T1000 (cell line): ENCODE results near the gene FAM72A.
"Not testable (repeated sequence)": the region's sequence is repeated elsewhere in the genome, so short reads cannot be mapped to it uniquely, and the experiment has no call there.

Experiments
- DNase-seq: peaks from one replicate; lab custom pipeline; 2025; ENCODE audit warnings: mixed read lengths; lab: John Stamatoyannopoulos, UW

FAM72A gene

DNA sequence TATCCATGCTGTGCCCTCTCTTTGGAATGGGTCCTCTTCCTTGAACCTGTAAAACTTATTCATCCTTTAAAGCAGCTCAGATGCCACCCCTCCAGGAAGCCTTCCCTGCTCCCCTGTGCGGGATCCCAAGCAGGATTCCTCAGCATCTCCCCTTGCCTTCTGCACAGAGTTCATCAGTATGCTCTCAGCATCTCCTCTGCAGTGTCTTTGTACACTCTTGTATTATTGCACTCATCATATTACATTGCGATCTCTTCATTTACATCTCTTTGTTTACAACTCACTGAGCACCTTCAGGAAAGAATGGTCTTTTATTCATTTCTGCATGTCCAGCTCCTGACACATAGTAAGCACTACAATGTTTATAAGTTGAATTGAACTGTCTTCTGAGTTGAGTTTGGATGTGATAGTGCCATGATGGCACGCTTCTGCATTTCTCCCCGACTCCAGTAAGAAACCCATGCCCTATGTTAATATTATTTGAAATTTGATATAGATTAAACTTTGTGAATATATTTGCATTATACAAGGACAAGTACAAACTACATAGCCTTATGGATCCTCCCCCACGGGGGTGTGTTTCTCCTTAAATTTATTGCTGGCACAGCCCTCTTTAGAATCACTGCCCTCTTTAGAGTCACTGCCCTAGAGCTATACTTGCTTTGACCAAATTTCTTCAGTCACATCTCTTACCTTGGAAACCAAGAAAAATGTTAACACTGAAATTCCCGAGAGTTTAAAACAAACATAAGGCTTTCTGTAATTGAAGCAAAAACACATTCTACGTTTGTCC lies 13.2 kb upstream of the FAM72A start:
- DNase-seq, result not testable (repeated sequence)

DNA sequence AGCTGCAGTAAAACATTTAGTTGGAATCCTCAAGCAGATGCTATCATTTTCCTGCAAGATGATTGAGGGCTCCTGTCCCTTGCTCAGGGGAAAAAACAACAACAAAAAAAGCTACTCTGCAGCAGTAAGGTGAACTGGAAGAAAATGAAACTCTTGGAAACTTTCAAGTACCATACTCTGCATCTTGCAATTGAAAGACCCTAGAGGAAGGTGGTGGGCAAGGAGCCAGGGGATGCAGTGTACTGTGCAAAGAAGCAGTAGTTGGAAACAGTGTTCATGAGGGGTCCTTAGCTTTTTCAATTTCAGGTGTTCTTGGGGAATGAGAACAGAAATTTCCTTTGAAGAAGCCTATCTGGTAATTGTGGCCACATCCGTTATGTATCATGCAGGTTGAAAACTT lies 8.2 kb upstream of the FAM72A start:
- not testable (repeated sequence) for DNase-seq

DNA sequence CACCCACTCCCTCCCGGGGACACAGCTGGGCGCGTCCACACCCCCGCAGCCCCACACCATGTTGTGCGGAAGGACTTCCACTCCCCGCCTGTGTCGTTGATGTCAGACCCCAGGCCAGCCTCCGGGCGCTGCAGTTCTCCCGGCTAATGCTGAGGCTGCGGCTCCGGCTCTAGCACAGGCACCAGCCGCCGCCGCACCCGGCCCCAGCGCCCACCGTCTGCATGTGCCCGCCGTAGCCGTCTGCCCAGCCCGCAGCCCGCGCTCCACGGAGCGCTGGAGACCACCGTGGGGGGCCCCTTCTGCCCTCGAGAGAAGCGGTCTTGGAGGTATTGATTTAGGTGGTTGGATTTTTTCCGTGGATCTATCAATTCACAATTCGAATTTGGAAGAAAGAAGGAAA lies 2.9 kb upstream of the FAM72A start:
- DNase-seq, result not testable (repeated sequence)

DNA sequence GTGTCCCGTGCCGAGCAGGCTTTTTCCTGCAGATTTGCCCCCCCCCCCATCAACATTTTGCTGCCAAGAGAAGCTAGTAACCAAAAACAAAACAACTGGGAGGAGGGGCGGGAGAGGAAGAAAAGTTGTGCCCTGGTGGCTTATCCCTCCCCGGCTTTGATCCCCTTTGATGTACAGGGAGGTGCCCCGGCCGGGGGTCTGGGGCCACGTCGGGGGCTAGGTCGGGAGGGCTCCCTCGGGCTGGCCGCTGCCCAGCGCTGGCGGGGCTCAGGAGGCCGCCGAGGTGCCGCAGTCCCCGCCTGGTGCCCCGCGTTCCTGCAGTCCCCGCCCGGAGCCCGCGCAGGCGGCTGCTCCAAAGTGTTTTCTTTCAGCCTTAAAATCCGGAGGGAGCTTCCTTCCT lies 2.2 kb upstream of the FAM72A start:
- not testable (repeated sequence) for DNase-seq

DNA sequence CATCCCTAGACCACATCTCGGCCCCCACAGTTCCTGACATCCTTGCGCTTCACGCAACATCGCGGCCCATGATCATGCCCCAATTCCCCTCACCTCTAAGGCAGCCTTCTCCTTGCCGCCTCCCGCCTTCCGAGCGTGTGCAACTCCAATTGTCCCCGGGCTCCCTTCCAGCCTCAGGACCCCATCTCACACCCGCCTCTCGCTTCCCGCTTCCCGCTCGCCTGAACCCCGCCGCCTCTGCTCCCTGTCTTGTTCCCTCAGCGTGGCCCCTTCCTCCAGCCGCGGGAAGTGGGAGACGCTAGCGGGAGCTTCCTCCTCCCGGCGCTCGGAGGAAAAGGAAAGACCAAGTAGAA lies 1.5 kb upstream of the FAM72A start:
- not testable (repeated sequence) for DNase-seq

DNA sequence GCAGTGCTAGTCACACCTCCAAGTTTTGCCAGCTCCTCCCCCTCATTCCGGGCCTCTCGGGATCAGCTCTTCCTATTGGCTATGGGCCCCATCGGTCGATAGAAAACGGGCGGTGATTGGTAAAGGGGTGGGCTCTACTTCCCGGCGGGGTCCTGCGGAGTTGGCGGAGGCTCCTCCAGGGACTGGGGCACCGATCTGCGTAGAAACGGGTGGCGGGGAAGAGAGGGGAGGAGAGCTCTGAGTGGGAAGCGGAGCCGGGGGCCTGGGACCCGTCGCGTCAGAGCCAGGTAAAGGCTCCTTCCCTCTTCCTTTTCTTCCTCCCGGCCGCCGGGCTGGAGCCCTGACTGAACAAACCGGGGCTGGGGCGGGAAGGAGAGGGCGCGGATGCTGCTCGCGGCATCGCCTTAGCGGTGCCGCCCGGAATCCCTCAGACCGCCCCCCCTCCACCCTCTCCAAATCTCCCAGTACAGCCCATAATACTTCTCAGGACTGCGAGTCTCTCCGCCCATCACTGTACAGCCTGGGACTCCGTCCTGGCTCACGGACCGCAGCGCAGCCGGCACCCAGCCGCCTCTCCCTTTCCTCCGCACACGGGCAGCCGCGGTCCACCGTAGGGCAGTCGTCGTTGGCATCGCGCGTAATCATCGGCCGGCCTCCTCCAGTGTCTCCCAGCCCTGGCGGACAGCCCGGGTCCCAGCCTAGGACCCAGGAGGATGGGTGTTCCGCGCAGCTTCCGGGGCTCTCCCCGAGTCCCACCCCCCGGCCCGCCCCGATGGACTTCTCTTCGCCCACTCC lies 922 bp upstream of the FAM72A start, which contains the start of gene SRGAP2:
TSS of gene SRGAP2 (plus strand) at position 178 of the 795 bp plus-strand sequence. CDS start 2,430 bp downstream, outside the sequence.
- peak; percentile 82 for DNase-seq

DNA sequence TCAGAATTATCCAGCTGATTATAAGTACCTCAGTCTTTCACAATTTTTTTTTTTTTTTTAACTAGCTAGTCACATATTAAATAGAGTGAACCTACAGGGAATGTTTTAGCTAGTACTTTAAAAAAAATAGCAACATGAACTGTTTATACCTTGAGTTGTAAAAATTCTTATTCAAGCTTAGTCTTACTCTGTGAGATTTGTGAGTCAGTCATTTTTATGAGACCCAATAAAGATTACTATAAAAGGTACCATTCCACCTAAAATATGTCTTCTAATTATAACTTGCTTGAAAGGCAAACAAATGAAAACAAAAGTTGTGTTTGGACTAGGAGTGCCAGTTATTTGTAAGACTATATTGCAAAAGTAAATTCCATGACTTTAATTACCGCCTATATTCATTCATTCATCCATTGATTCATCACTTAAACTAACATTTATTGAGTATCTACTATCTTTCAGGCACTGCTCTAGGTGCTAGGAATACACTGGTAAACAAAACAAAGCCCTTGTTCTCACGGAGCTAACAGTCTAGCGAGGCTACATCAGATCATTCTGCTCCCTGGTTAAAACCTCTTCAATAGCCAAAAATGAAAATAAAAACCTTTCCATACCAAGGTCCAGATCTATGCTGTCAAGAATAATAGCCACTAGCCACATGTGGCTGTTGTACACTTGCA lies 5.8 kb downstream of the FAM72A start:
- not testable (repeated sequence) for DNase-seq

DNA sequence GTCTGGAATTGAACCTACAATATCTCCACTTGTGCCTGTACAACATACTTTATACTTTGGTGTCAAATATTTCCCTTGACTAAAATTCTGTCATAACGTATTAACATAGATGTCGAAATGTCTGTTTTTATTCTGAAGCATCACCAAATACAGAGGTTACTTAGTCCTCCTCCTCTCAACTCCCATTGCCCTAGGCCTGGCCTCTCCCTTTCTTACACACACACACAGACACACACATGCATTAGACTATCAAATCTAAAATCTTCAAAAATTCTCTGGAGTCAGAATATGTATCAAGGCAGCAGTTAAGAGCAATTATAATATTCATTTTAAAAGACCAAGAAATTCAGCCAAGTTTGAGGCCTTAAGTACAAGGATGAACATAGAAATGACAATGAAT lies 7.5 kb downstream of the FAM72A start:
- not testable (repeated sequence) for DNase-seq

DNA sequence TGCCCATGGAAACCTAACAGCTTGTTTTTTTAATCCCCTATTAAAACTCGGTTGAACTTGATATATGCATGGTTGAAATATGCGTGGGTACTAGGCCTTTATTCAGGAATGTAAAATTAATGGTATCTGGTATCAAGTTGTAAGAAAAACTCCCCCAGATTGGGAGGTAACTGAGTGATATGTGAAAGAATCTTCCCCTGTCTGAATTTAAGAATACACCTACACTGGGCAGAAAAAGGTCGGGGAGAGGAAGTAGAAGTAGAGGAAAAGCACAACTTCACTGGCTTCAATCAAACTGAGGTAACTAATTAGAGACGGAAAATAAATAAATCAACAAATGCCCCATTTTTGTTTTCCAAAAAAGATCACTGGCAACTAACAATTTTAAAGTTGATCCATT lies 15.8 kb downstream of the FAM72A start:
- not testable (repeated sequence) for DNase-seq

DNA sequence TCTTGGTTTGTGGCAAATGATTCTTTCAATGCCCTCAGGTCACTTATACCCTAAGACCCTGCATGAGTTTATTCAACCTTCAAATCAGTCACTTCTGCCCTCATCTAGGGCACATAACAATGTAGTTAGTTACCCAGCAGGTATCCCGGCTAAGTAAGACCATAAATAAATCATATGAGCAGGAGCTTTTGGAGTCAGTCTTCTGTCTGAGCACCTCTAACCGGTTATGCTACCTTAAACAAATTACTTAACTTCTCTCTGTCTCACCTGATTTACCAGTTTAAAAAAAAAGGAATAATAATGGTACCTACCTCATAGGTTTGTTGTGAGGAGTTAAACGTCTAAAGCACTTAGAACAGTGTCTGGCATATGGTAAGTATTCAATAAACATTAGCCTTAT lies 16.9 kb downstream of the FAM72A start:
- DNase-seq, result not testable (repeated sequence)

DNA sequence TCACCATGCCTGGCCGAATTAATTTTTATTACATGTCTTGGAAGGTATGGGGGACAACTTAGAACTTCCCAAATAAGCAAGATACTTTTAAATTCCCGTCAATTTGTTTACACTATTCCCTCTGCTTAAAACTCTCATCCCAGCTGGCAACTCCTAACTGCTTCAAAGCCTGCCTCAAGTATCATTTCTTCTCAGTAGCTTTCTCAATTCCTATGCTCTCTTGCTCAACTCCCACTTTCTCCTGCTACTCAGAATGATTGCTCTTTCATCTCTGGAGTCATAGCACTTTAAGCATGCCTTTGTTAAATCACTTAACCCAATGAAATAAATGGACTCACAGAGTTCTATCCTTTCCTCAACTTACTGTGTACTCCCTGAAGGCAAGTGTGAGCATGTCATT lies 18.9 kb downstream of the FAM72A start:
- DNase-seq, result not testable (repeated sequence)

DNA sequence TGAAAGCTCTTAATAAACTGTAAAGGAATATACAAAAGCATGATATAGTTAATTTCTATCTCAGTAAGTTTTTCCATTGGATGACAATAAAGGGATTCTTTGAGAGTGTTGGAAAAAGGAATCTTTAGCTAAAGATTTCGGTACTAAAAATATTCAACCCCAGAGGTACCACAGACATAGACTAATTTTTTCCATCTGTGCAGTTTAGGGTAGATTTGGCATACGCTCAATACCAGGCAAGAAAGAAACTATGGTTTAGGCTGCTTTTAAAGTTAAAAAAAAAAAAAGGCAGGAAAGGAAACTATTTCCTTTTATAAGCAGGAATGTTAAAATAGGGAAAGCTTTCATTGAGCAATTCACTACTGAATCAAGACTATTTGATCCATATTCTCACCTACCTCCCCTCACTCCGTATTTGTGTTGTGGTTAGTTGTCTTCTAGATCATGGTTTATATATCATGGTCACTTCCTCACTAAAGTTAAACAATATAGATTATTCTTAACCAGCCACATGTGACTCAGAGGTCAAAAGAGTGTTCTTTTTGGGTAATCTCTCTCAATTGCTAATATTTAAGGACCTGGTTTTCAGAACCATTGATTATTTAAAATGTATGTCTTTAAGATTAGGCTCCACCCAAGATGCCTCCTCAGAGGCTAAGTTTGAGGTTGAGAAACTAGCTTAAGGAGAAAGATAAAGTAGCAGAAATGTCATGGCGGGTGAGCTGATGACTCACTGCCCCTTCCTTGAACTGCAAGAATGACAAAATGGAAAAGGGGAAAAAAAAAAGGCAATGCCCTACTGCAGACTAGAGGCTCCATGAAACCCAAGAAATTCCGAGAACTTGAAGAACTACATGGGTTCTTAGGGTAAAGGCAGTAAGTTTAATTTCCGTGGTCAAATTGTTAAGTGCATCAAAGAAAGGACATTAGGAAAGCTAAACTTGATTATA lies 20.0 kb downstream of the FAM72A start:
- DNase-seq, result not testable (repeated sequence)

DNA sequence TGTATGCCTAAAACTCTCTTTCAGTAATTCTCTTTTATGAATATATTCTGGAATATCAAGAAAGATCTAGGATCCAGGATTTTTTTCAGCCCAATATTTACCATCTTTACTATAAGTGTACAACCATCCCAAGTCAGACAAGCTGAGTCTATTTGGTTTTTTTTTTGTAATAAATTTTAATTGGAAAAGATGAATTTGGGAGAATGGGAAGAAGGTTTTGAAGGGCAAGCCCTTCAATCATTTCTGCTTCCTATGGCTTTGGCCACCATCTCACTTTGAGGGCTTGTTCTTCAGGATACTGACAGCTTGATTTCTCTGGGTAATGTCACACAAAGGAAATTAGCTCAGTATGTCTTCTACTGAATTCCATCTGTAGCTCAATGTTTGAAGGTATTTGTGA lies 23.0 kb downstream of the FAM72A start:
- DNase-seq, result not testable (repeated sequence)

DNA sequence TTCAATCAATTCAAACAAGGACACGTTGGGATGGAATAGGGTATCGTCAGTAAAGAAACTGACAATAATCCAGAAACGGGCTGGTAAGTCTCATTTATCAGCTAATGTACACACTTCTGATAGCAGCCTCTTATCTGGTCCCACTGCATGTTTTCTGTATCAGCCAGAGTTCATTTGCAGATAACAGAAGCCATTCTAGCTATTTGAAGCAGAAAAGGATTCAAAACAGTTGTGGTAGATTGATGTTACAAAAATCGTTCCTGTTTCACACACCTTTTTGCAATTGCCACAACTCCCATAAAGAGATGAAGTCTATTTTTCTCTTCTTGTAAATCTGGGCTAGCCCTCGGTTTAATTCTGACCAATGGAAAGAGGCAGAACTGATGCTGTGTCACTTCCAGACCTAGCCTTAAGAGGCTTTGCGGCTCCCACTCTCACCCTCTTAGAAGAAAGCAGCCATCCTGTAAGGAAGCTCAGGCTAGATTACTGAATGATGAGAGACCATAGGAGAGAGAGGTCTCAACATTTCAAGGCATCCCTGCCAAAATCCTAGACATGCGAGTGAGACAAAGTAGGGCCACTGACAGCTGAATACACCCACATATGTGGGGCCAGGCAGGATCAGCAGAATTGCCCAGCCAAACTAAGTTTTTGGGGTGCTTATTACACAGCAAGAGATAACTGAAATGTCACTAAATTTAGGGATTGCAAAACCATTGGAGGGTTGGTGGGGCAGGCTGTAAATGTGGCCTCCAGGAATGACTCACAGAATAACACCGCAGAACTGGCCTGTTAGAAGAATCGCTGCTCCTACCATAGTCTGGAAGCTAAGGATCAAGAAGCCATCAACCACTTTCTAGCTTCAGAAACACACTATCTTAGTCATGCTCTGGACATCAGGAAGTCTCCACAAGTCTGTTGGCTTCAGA lies 24.3 kb downstream of the FAM72A start:
- DNase-seq, result not testable (repeated sequence)

DNA sequence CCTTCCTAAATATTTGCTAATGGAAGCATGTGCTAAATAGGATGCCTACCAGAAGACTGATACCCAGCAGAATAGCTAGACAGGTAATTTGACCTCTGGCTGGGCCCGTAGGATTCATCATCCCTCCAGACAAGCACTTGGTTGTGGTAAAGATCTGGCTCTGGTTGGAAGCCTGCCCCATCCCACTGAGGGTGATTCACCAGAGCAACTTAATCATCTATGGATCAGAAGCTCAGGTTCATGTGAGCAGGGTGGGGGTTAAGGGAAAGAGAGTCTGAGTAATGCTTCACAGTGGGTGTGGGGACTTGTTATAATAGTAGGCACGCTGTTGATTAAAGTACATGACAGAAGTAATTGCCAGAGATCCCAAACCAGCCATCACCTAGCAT lies 26.5 kb downstream of the FAM72A start:
- DNase-seq, result peak; percentile 69

DNA sequence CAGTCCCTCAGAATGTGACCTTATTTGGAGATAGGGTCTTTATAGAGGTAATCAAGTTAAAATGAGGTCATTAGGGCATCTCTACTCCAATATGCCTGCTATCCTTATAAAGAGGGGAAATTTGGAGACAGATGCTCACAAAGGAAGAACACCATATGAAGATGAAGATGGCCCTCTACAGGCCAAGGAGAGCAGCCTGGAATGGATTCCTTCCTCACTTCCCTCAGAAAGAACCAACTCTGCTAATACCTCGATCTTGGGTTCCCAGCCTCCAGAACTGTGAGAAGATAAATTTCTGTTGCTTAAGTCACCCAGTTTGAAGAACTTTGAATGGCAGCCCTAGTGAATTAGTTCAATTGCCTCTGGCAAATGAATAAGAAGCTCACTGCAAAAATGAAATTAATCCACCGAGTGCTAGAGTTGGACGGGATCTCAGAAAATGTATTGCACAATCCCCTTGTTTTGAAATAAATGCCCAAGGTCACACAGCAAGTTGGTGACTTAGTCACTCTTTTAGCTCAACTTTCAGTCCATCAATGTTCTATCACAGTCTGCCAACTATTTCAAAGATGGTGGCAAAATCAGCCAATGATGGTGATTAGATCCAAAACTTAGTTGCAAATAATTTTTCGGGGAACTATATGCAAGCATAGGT lies 27.1 kb downstream of the FAM72A start:
- DNase-seq, result not testable (repeated sequence)

DNA sequence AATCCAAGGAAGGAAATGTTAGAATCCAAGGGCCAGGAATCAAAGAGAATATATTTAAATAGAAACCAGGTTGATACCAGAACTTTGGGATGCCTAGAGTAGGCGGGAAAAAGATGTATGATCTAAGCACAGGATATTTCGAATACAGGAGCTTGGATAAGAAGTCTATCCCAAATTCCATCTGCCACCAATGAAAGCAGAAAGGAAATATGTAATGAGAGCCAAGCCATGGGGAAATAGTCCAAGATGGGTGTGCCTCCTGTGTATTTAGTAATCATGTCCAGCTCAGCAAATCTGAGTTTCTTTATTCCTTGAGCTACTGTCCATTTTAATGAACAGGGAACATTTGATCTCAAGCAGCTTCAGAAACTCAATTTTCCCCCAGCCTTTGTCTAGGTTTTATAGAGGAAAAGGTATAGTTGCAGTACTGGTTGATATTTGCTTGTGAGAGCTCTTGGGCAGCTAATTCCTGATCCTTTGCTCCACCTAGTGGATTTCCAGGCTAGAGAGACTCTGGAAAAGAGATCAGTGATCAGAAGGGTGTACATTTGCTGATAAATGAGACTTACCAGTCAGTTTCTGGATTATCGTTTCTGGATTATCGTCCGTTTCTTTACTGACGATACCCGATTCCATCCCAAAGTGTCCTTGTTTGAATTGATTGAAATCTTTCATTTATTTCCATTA lies 28.3 kb downstream of the FAM72A start:
- not testable (repeated sequence) for DNase-seq

DNA sequence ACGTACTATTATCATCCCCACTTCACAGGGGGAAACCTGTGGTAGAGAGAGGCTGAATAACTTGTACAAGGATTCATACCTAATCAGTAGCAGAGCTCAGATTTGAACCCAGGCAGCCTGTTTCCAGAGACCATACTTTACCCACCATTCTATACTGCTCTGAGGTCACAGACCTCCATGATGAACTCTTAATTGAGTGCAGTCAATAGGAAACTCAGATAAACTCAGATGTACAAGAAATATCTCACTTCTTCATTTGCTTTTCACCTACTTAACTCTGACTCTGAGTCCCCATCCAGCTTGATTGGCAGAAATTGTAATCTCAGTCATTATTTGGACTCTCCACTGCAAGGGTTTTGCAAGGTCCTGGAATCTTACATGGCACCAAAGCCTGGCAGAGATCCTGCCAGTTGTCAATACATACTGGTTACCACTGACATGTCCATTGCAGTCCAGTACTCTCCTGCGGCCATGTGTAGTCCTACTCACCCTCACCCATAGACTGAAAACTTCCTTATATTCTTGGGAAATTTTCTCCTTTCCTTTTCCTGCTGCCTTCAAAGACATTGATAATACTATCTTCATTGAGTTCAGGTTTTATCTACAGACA lies 29.4 kb downstream of the FAM72A start:
- DNase-seq, result not testable (repeated sequence)

DNA sequence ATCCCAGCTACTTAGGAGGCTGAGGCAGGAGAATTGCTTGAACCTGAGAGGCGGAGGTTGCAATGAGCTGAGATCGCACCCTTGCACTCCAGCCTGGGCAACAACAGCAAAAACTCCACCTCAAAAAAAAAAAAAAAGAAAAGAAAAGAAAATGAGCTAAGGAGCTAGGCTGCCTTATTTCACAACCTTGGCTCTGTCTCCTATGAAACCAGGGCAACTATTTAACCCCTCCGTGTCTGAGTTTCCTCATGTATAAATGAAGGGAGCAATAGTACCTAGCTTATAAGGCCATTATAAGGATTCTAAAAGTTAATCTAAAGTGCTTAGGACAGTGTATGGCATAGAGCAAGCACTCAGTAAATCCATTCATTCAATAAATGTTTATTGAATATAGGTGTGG lies 32.8 kb downstream of the FAM72A start:
- DNase-seq, result not testable (repeated sequence)
